GM06990 (cell line): ENCODE measurements around the gene RBM22.

Source experiments
- DNase-seq: peaks from one replicate; pipeline ENCODE4 v3.0.0-alpha.2; 2011; ENCODE audit not compliant: insufficient read length; ENCODE audit errors: extremely low read depth
- H3K27me3 ChIP-seq: replicated peaks from 2 replicates; pipeline ENCODE4 v1.6.0; 2011; ENCODE audit warnings: low read length; ENCODE audit not compliant: control insufficient read depth, insufficient read depth
- H3K36me3 ChIP-seq: 2 replicates; pipeline ENCODE4 v1.5.1; 2011; ENCODE audit warnings: low read length; ENCODE audit not compliant: control insufficient read depth, insufficient read depth
- H3K4me3 ChIP-seq: replicated peaks from 2 replicates; pipeline ENCODE4 v1.5.1; 2011; ENCODE audit warnings: low read depth, mild to moderate bottlenecking, control low read depth, low read length
- CTCF ChIP-seq: IDR thresholded peaks from 2 replicates; pipeline ENCODE4 v1.5.1; 2011; ENCODE audit warnings: low read length, control low read depth, mild to moderate bottlenecking, inconsistent platforms; ENCODE audit not compliant: insufficient read depth, poor library complexity, severe bottlenecking

Gene RBM22

GRCh38 chr5:150644058-150644457 lies 56.8 kb downstream of the RBM22 start:
- no peak for TF ChIP-seq CTCF
- peaks cover 5% of the 10 kb centered on the region for H3K36me3 ChIP-seq
- H3K27me3 ChIP-seq = no peaks in the 10 kb centered on the region
- H3K4me3 ChIP-seq = no peak overlapping the region
- no peak for DNase-seq

- H3K36me3 ChIP-seq = peaks cover 1% of the 10 kb centered on the region
- H3K27me3 ChIP-seq = no peaks in the 10 kb centered on the region
- no peak overlapping the region for H3K4me3 ChIP-seq
- no peak for DNase-seq
- no peak for TF ChIP-seq CTCF
Observed at GRCh38 chr5:150642991-150643710, 57.7 kb downstream of the RBM22 start.

- H3K36me3 ChIP-seq = no peaks in the 10 kb centered on the region
- H3K27me3 ChIP-seq = no peaks in the 10 kb centered on the region
- TF ChIP-seq CTCF = no peak
- no peak for DNase-seq
- no peak overlapping the region for H3K4me3 ChIP-seq
Observed at GRCh38 chr5:150642567-150642927, 58.3 kb downstream of the RBM22 start.

GRCh38 chr5:150641824-150642566 lies 58.9 kb downstream of the RBM22 start:
- H3K27me3 ChIP-seq = no peaks in the 10 kb centered on the region
- H3K4me3 ChIP-seq = no peak overlapping the region
- TF ChIP-seq CTCF = no peak
- H3K36me3 ChIP-seq = no peaks in the 10 kb centered on the region
- no peak for DNase-seq

- Histone ChIP-seq H3K27me3 (no peaks in the 10 kb centered on the region), H3K36me3 (no peaks in the 10 kb centered on the region), H3K4me3 (no peak overlapping the region)
- TF ChIP-seq CTCF = no peak
- no peak for DNase-seq
Observed at GRCh38 chr5:150641006-150641570, 59.8 kb downstream of the RBM22 start.
